Pancreas (tissue), 10 donors: ENCODE data around the gene PARP8. TPM values are rescaled to one million over a fixed set of nuclear protein-coding genes. Genes with fewer than 3 reads are reported as not detected.

Experiments
- ATAC-seq, 4 donors: fragments of 200-7000 bp; cut with Tn5 transposase; one replicate each; pipeline versions ENCODE4 v1.8.0 to v1.9.1; 2020; ENCODE audit warnings: mild to moderate bottlenecking in 4 of 4, moderate library complexity in 4 of 4
- DNase-seq, 6 donors: peaks; one replicate each; pipeline ENCODE4 v3.0.0-alpha.2; 2020
- FAIRE-seq: peaks from 2 replicates; lab custom pipeline; 2012; peaks lifted over from hg19 to GRCh38; lab: Jason Lieb, UNC
- H3K27ac ChIP-seq, 4 donors: fragments of 200-600 bp; sonication (generic); 1 replicate in 3 of 4; 2 replicates in 1 of 4; pipeline versions ENCODE4 v1.5.0 to v1.8.0; 2020
- H3K27me3 ChIP-seq, 4 donors: fragments of 200-600 bp; one replicate each; pipeline ENCODE4 v1.8.0; 2021
- H3K36me3 ChIP-seq, 3 donors: fragments of 200-600 bp; sonication (generic) in 1 of 3; one replicate each; pipeline versions ENCODE4 v1.5.0 to v1.8.0; 2020 to 2021
- H3K4me1 ChIP-seq, 3 donors: fragments of 200-600 bp; one replicate each; pipeline ENCODE4 v1.8.0; 2021
- H3K4me3 ChIP-seq, 4 donors: fragments of 200-600 bp; sonication (generic) in 2 of 4; one replicate each; pipeline versions ENCODE4 v1.5.0 to v1.8.0; 2020 to 2021
- H3K9me3 ChIP-seq, 4 donors: fragments of 200-600 bp; one replicate each; pipeline ENCODE4 v1.8.0; 2021
- CTCF ChIP-seq, 4 donors: fragments of 200-600 bp; sonication (generic) in 3 of 4; IDR thresholded peaks; one replicate each; pipeline versions ENCODE4 v1.5.0 to v1.8.0; 2021; ENCODE audit warnings: antibody characterized with exemption in 4 of 4
- WGBS, 2 donors: extraction: QIAGEN DNeasy Blood & Tissue Kit; methylation state at CpG; one replicate each; pipeline ENCODE4 v1.1.7; 2013; 5-methylcytosine and 5-hydroxymethylcytosine counted together
- intact Hi-C, 3 donors: fragments of 100-400 bp; cut with DNase I; formaldehyde crosslinking; loops; one replicate each; pipeline versions ENCODE4 v1.11.1 to v1.14.2; 2022
- polyA plus RNA-seq, 2 donors: library from polyadenylated mRNA; stranded (reverse); fragments of 200-250 nt; gene quantifications; one replicate each; pipeline ENCODE4 v1.2.3, GENCODE V29; 2013
- total RNA-seq, 6 donors: library from RNA; stranded (reverse); fragmentation: NEBNext Ultra II Directional in 4 of 6; extraction: Animal tissue kit (Norgen Biotek cat#: 25700) in 4 of 6; gene quantifications; one replicate each; pipeline versions ENCODE4 v1.2.1 to v1.2.4, GENCODE V29; 2021 to 2023
- donor health status: healthy with polysubstance abuse.
- donor health status: DM: no; HTN: no; CAD: no; lungs with moderate emphysema.
- donor health status: DM: no; HTN: no; CAD: no.
- donor health status: control.
- donor health status: control.
- donor health status: Bipolar disorder and iron deficiency.
- donor health status: DM: yes; HTN: yes; CAD: no.
- donor health status: DM: no; HTN: no; CAD: no.
- donor health status: DM: no; HTN: no; CAD: no.
- donor health status: DM: yes; HTN: yes; CAD: no.

PARP8 gene
- total and polyA plus RNA-seq, 8 donors: 4.7 to 25.0 (median 13.4) TPM

- H3K9me3 ChIP-seq: no peaks in the 10 kb centered on the region
- H3K27ac ChIP-seq: no peak overlapping the region
- ATAC-seq (no peak), FAIRE-seq (no peak), DNase-seq (no peak)
- no peaks in the 10 kb centered on the region for H3K27me3 ChIP-seq
- H3K36me3 ChIP-seq: no peaks in the 10 kb centered on the region
- no peaks in the 10 kb centered on the region for H3K4me1 ChIP-seq
- 29 to 41% methylated on average over 2 of the region's 2 CpGs for WGBS, 2 donors
- intact Hi-C loops: no loop called here
- no peak for TF ChIP-seq CTCF (IDR thresholded peaks at IDR 0.05)
- H3K4me3 ChIP-seq: no peak overlapping the region
Observed at GRCh38 chr5:50889790-50890189, 223.4 kb downstream of the PARP8 start.

Other genes starting within 250 kb of the PARP8 start
- 1 to 10 TPM in 5 of 6 donors, under 1 TPM in 1; 0.93 to 9.3 (median 4.4) TPM for gene EMB, start 225.3 kb upstream of the PARP8 start, total RNA-seq
- 1 to 10 TPM; 1.1 to 3.5 TPM for gene EMB, start 225.3 kb upstream of the PARP8 start, polyA plus RNA-seq